ENCODE measurements around the gene C10orf143. TPM values are rescaled to one million over a fixed set of nuclear protein-coding genes. Genes with fewer than 3 reads are reported as not detected.

Gene C10orf143
- total and polyA plus RNA-seq, 2 experiments from 2014 or later: 0.21 to 3.7 TPM

DNA sequence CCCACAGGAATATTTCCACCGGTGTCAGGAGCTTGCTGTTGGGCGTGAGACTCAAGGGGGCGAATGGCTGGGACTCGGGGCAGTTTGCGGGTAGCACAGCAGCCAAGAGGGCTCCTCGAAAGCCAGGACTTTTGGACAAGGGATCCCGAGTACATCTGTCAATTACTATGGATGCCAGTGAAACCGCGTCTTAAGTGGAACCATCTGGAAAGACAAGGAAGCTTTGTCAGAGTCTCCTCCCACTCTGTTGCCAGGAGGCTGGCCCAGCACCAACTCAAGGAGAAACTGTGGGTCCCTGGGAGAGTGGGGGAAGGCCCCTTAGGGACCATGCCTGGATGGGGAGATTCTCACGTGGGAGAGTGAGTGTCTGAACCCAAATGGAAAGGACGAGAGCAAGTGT lies 57.1 kb downstream of the C10orf143 start:
- ATAC-seq: no peak
- H3K79me2 ChIP-seq (replicated peaks; ENCODE audit: insufficient read depth): no peaks in the 10 kb centered on the region
- no peaks in the 10 kb centered on the region for H3K27me3 Mint-ChIP-seq (ENCODE audit: insufficient read depth, low read depth, poor library complexity)
- H3K27ac ChIP-seq (ENCODE audit: low read depth): no peak overlapping the region
- no peaks in the 10 kb centered on the region for H3K9me2 ChIP-seq (ENCODE audit: insufficient read depth)
- TF ChIP-seq, protein P1, sequence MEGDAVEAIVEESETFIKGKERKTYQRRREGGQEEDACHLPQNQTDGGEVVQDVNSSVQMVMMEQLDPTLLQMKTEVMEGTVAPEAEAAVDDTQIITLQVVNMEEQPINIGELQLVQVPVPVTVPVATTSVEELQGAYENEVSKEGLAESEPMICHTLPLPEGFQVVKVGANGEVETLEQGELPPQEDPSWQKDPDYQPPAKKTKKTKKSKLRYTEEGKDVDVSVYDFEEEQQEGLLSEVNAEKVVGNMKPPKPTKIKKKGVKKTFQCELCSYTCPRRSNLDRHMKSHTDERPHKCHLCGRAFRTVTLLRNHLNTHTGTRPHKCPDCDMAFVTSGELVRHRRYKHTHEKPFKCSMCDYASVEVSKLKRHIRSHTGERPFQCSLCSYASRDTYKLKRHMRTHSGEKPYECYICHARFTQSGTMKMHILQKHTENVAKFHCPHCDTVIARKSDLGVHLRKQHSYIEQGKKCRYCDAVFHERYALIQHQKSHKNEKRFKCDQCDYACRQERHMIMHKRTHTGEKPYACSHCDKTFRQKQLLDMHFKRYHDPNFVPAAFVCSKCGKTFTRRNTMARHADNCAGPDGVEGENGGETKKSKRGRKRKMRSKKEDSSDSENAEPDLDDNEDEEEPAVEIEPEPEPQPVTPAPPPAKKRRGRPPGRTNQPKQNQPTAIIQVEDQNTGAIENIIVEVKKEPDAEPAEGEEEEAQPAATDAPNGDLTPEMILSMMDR (conservative IDR thresholded peaks at IDR 0.05; ENCODE audit: low read depth in 2 of 2): no peak
- TF ChIP-seq ZNF114 (CRISPR knock-in tag; IDR thresholded peaks at IDR 0.05): no peak
- TF ChIP-seq, protein P2, sequence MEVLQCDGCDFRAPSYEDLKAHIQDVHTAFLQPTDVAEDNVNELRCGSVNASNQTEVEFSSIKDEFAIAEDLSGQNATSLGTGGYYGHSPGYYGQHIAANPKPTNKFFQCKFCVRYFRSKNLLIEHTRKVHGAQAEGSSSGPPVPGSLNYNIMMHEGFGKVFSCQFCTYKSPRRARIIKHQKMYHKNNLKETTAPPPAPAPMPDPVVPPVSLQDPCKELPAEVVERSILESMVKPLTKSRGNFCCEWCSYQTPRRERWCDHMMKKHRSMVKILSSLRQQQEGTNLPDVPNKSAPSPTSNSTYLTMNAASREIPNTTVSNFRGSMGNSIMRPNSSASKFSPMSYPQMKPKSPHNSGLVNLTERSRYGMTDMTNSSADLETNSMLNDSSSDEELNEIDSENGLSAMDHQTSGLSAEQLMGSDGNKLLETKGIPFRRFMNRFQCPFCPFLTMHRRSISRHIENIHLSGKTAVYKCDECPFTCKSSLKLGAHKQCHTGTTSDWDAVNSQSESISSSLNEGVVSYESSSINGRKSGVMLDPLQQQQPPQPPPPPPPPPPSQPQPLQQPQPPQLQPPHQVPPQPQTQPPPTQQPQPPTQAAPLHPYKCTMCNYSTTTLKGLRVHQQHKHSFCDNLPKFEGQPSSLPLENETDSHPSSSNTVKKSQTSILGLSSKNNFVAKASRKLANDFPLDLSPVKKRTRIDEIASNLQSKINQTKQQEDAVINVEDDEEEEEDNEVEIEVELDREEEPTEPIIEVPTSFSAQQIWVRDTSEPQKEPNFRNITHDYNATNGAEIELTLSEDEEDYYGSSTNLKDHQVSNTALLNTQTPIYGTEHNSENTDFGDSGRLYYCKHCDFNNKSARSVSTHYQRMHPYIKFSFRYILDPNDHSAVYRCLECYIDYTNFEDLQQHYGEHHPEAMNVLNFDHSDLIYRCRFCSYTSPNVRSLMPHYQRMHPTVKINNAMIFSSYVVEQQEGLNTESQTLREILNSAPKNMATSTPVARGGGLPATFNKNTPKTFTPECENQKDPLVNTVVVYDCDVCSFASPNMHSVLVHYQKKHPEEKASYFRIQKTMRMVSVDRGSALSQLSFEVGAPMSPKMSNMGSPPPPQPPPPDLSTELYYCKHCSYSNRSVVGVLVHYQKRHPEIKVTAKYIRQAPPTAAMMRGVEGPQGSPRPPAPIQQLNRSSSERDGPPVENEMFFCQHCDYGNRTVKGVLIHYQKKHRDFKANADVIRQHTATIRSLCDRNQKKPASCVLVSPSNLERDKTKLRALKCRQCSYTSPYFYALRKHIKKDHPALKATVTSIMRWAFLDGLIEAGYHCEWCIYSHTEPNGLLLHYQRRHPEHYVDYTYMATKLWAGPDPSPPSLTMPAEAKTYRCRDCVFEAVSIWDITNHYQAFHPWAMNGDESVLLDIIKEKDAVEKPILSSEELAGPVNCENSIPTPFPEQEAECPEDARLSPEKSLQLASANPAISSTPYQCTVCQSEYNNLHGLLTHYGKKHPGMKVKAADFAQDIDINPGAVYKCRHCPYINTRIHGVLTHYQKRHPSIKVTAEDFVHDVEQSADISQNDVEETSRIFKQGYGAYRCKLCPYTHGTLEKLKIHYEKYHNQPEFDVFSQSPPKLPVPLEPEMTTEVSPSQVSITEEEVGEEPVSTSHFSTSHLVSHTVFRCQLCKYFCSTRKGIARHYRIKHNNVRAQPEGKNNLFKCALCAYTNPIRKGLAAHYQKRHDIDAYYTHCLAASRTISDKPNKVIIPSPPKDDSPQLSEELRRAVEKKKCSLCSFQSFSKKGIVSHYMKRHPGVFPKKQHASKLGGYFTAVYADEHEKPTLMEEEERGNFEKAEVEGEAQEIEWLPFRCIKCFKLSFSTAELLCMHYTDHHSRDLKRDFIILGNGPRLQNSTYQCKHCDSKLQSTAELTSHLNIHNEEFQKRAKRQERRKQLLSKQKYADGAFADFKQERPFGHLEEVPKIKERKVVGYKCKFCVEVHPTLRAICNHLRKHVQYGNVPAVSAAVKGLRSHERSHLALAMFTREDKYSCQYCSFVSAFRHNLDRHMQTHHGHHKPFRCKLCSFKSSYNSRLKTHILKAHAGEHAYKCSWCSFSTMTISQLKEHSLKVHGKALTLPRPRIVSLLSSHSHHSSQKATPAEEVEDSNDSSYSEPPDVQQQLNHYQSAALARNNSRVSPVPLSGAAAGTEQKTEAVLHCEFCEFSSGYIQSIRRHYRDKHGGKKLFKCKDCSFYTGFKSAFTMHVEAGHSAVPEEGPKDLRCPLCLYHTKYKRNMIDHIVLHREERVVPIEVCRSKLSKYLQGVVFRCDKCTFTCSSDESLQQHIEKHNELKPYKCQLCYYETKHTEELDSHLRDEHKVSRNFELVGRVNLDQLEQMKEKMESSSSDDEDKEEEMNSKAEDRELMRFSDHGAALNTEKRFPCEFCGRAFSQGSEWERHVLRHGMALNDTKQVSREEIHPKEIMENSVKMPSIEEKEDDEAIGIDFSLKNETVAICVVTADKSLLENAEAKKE (CRISPR knock-in tag; IDR thresholded peaks at IDR 0.05): no peak
- TF ChIP-seq, protein P3, sequence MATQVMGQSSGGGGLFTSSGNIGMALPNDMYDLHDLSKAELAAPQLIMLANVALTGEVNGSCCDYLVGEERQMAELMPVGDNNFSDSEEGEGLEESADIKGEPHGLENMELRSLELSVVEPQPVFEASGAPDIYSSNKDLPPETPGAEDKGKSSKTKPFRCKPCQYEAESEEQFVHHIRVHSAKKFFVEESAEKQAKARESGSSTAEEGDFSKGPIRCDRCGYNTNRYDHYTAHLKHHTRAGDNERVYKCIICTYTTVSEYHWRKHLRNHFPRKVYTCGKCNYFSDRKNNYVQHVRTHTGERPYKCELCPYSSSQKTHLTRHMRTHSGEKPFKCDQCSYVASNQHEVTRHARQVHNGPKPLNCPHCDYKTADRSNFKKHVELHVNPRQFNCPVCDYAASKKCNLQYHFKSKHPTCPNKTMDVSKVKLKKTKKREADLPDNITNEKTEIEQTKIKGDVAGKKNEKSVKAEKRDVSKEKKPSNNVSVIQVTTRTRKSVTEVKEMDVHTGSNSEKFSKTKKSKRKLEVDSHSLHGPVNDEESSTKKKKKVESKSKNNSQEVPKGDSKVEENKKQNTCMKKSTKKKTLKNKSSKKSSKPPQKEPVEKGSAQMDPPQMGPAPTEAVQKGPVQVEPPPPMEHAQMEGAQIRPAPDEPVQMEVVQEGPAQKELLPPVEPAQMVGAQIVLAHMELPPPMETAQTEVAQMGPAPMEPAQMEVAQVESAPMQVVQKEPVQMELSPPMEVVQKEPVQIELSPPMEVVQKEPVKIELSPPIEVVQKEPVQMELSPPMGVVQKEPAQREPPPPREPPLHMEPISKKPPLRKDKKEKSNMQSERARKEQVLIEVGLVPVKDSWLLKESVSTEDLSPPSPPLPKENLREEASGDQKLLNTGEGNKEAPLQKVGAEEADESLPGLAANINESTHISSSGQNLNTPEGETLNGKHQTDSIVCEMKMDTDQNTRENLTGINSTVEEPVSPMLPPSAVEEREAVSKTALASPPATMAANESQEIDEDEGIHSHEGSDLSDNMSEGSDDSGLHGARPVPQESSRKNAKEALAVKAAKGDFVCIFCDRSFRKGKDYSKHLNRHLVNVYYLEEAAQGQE (IDR thresholded peaks at IDR 0.05; ENCODE audit: unreplicated experiment): no peak
- TF ChIP-seq STAT1 (IDR thresholded peaks at IDR 0.05; ENCODE audit: unreplicated experiment): no peak
- TF ChIP-seq EZH2 (IDR thresholded peaks at IDR 0.05; ENCODE audit: low read depth, unreplicated experiment): no peak
- TF ChIP-seq JUNB (IDR thresholded peaks at IDR 0.05; ENCODE audit: unreplicated experiment): no peak
- no peak for TF ChIP-seq POLR2AphosphoS5 (IDR thresholded peaks at IDR 0.05; ENCODE audit: low read depth)
- H3K4me1 Mint-ChIP-seq: peaks cover 4% of the 10 kb centered on the region; the same call in 2 of the 3 replicates
- no peak overlapping the region for H2AFZ ChIP-seq
- H4K20me1 ChIP-seq (replicated peaks; ENCODE audit: insufficient read depth): no peaks in the 10 kb centered on the region
- H3K4me3 ChIP-seq: no peak overlapping the region
- no peaks in the 10 kb centered on the region; the same call in 1 of the 2 replicates for H3K36me3 ChIP-seq (ENCODE audit: insufficient read depth)
- no peak for DNase-seq (ENCODE audit: low spot score)
- H3K36me3 Mint-ChIP-seq (ENCODE audit: low read depth): no peaks in the 10 kb centered on the region
- H3K27me3 ChIP-seq (ENCODE audit: insufficient read depth): no peaks in the 10 kb centered on the region
- H3K9me3 Mint-ChIP-seq: peaks cover 17% of the 10 kb centered on the region; the same call in 1 of the 3 replicates
- H3K4me1 ChIP-seq (ENCODE audit: insufficient read depth): no peaks in the 10 kb centered on the region; the same call in 1 of the 2 replicates
- H3K27ac Mint-ChIP-seq: no peak overlapping the region
- no peak overlapping the region for H3K4me2 ChIP-seq
- no peak overlapping the region for H3K4me3 Mint-ChIP-seq
- H3F3A ChIP-seq (replicated peaks; ENCODE audit: low read depth): no peaks in the 10 kb centered on the region

All from GM23338 (cell line).